Neuron (in vitro differentiated cells): ENCODE results near the gene NUAK1.

Experiments used
- H2AFZ ChIP-seq: one replicate; pipeline ENCODE4 v1.6.1; 2013; ENCODE audit warnings: low read depth, mild to moderate bottlenecking, inconsistent platforms, low read length, moderate library complexity
- H3K27me3 ChIP-seq: one replicate; pipeline ENCODE4 v1.6.1; 2013; ENCODE audit warnings: low read length; ENCODE audit not compliant: insufficient read depth
- H3K36me3 ChIP-seq: one replicate; pipeline ENCODE4 v1.6.1; 2013; ENCODE audit warnings: low read length; ENCODE audit not compliant: insufficient read depth
- H3K4me1 ChIP-seq: one replicate; pipeline ENCODE4 v1.6.1; 2013; ENCODE audit warnings: low read length; ENCODE audit not compliant: insufficient read depth
- H3K4me3 ChIP-seq: 2 replicates; pipeline ENCODE4 v1.5.1; 2013; ENCODE audit warnings: mild to moderate bottlenecking, low read length, moderate library complexity
- H3K9me3 ChIP-seq: one replicate; pipeline ENCODE4 v1.6.1; 2013; ENCODE audit warnings: low read length

NUAK1 gene

GRCh38 chr12:106138633-106139421 is at the start of gene NUAK1:
TSS of gene NUAK1 (minus strand) at chr12:106138954. CDS start at chr12:106138653, 301 bp downstream.
- Histone ChIP-seq H3K27me3 (no peaks in the 10 kb centered on the region), H3K4me1 (peaks cover 39% of the 10 kb centered on the region), H2AFZ (peak within 1 kb of the TSS; percentile 29), H3K9me3 (no peaks in the 10 kb centered on the region), H3K36me3 (no peaks in the 10 kb centered on the region), H3K4me3 (peak within 1 kb of the TSS; percentile 85)

- H3K27me3 ChIP-seq = no peaks in the 10 kb centered on the region
Observed at GRCh38 chr12:106188256-106188655, 49.5 kb upstream of the NUAK1 start.

GRCh38 chr12:106187842-106188241 is 49.1 kb upstream of the NUAK1 start:
- no peaks in the 10 kb centered on the region for H3K36me3 ChIP-seq
- no peaks in the 10 kb centered on the region for H3K9me3 ChIP-seq
- H3K4me1 ChIP-seq = peaks cover 24% of the 10 kb centered on the region
- no peak overlapping the region for H2AFZ ChIP-seq
- no peaks in the 10 kb centered on the region for H3K27me3 ChIP-seq
- H3K4me3 ChIP-seq = no peak overlapping the region

More at GRCh38 chr12:106188256-106188655, 49.5 kb upstream of the NUAK1 start:
- Histone ChIP-seq H3K9me3 (no peaks in the 10 kb centered on the region), H3K4me1 (peaks cover 24% of the 10 kb centered on the region), H2AFZ (no peak overlapping the region), H3K4me3 (no peak overlapping the region), H3K36me3 (no peaks in the 10 kb centered on the region)

GRCh38 chr12:106187155-106187789 is 48.5 kb upstream of the NUAK1 start:
- no peak overlapping the region for H2AFZ ChIP-seq
- no peaks in the 10 kb centered on the region for H3K27me3 ChIP-seq
- H3K36me3 ChIP-seq = no peaks in the 10 kb centered on the region
- no peaks in the 10 kb centered on the region for H3K9me3 ChIP-seq
- peaks cover 24% of the 10 kb centered on the region for H3K4me1 ChIP-seq
- no peak overlapping the region for H3K4me3 ChIP-seq

GRCh38 chr12:106183735-106184134 is 45.0 kb upstream of the NUAK1 start:
- no peaks in the 10 kb centered on the region for H3K9me3 ChIP-seq
- no peak overlapping the region for H2AFZ ChIP-seq
- H3K4me1 ChIP-seq = peaks cover 25% of the 10 kb centered on the region
- H3K4me3 ChIP-seq = no peak overlapping the region
- no peaks in the 10 kb centered on the region for H3K36me3 ChIP-seq
- H3K27me3 ChIP-seq = no peaks in the 10 kb centered on the region

- Histone ChIP-seq H3K4me3 (no peak overlapping the region), H3K9me3 (no peaks in the 10 kb centered on the region), H3K4me1 (peaks cover 20% of the 10 kb centered on the region), H3K36me3 (no peaks in the 10 kb centered on the region), H3K27me3 (no peaks in the 10 kb centered on the region), H2AFZ (no peak overlapping the region)
Observed at GRCh38 chr12:106181401-106182114, 42.8 kb upstream of the NUAK1 start.

GRCh38 chr12:106179086-106179485 is 40.3 kb upstream of the NUAK1 start:
- H3K4me1 ChIP-seq = peaks cover 20% of the 10 kb centered on the region
- no peak overlapping the region for H3K4me3 ChIP-seq
- no peaks in the 10 kb centered on the region for H3K9me3 ChIP-seq
- H3K36me3 ChIP-seq = no peaks in the 10 kb centered on the region
- no peak overlapping the region for H2AFZ ChIP-seq
- H3K27me3 ChIP-seq = no peaks in the 10 kb centered on the region

GRCh38 chr12:106178562-106178961 is 39.8 kb upstream of the NUAK1 start:
- H2AFZ ChIP-seq = no peak overlapping the region
- H3K36me3 ChIP-seq = no peaks in the 10 kb centered on the region
- peaks cover 20% of the 10 kb centered on the region for H3K4me1 ChIP-seq
- H3K4me3 ChIP-seq = no peak overlapping the region
- H3K9me3 ChIP-seq = no peaks in the 10 kb centered on the region
- no peaks in the 10 kb centered on the region for H3K27me3 ChIP-seq

- no peak overlapping the region for H2AFZ ChIP-seq
- peaks cover 20% of the 10 kb centered on the region for H3K4me1 ChIP-seq
- H3K27me3 ChIP-seq = no peaks in the 10 kb centered on the region
- no peaks in the 10 kb centered on the region for H3K9me3 ChIP-seq
- no peaks in the 10 kb centered on the region for H3K36me3 ChIP-seq
- no peak overlapping the region for H3K4me3 ChIP-seq
Observed at GRCh38 chr12:106176560-106176959, 37.8 kb upstream of the NUAK1 start.

- Histone ChIP-seq H3K27me3 (no peaks in the 10 kb centered on the region), H3K4me3 (no peak overlapping the region), H3K9me3 (no peaks in the 10 kb centered on the region), H2AFZ (no peak overlapping the region), H3K4me1 (peaks cover 20% of the 10 kb centered on the region), H3K36me3 (no peaks in the 10 kb centered on the region)
Observed at GRCh38 chr12:106174876-106175275, 36.1 kb upstream of the NUAK1 start.

GRCh38 chr12:106173442-106173841 is 34.7 kb upstream of the NUAK1 start:
- Histone ChIP-seq H2AFZ (no peak overlapping the region), H3K27me3 (no peaks in the 10 kb centered on the region), H3K36me3 (no peaks in the 10 kb centered on the region), H3K9me3 (no peaks in the 10 kb centered on the region), H3K4me3 (no peak overlapping the region), H3K4me1 (peaks cover 8% of the 10 kb centered on the region)

GRCh38 chr12:106171117-106171750 is 32.5 kb upstream of the NUAK1 start:
- no peaks in the 10 kb centered on the region for H3K27me3 ChIP-seq
- H3K36me3 ChIP-seq = no peaks in the 10 kb centered on the region
- no peak overlapping the region for H3K4me3 ChIP-seq
- H3K4me1 ChIP-seq = no peaks in the 10 kb centered on the region
- H3K9me3 ChIP-seq = no peaks in the 10 kb centered on the region
- no peak overlapping the region for H2AFZ ChIP-seq

- Histone ChIP-seq H3K9me3 (no peaks in the 10 kb centered on the region), H2AFZ (no peak overlapping the region), H3K36me3 (no peaks in the 10 kb centered on the region), H3K4me3 (no peak overlapping the region), H3K27me3 (no peaks in the 10 kb centered on the region), H3K4me1 (no peaks in the 10 kb centered on the region)
Observed at GRCh38 chr12:106170285-106170684, 31.5 kb upstream of the NUAK1 start.
